AG04450 (cell line): ENCODE measurements around the gene CLHC1. TPM values are rescaled to one million over a fixed set of nuclear protein-coding genes. Genes with fewer than 3 reads are reported as not detected.

Source experiments
- CTCF ChIA-PET: fragments of 300-600, 350-600 bp; formaldehyde crosslinking; extraction: SDS; loops from one replicate; lab custom pipeline; 2022; ENCODE audit warnings: antibody characterized with exemption, inconsistent platforms; lab: Charles Lee
- POLR2A ChIA-PET: fragments of 350-600 bp; formaldehyde crosslinking; extraction: SDS; loops from one replicate; lab custom pipeline; 2021; ENCODE audit warnings: antibody characterized with exemption, inconsistent platforms; lab: Yijun Ruan, JAX
- DNase-seq: peaks from one replicate; pipeline ENCODE4 v3.0.0-alpha.2; 2011; ENCODE audit warnings: low read depth, low spot score
- H3K27ac ChIP-seq: one replicate; pipeline ENCODE4 v1.5.1; 2012; ENCODE audit warnings: low read depth, low read length, control low read depth
- H3K27me3 ChIP-seq: one replicate; pipeline ENCODE4 v1.6.0; 2012; ENCODE audit warnings: low read length; ENCODE audit not compliant: control insufficient read depth, insufficient read depth
- H3K4me3 ChIP-seq: 2 replicates; pipeline ENCODE4 v1.5.1; 2011; ENCODE audit warnings: mild to moderate bottlenecking, low read depth, low read length, control low read depth
- H3K9me3 ChIP-seq: 2 replicates; pipeline ENCODE4 v1.5.1; 2012; ENCODE audit warnings: low read length; ENCODE audit not compliant: control insufficient read depth, insufficient read depth
- polyA plus RNA-seq: library from polyadenylated mRNA; depleted of rRNA; stranded (reverse); fragments of >200 nt; gene quantifications from 2 replicates; pipeline ENCODE4 v1.2.3, GENCODE V29; 2011
- TF ChIP-seq, protein P1 (sequence below): IDR thresholded peaks from 2 replicates; pipeline ENCODE4 v1.5.1; 2011; ENCODE audit warnings: low read depth, low read length, control low read depth, inconsistent platforms

Gene CLHC1
- polyA plus RNA-seq, 1 experiment: 14.4 TPM

DNA sequence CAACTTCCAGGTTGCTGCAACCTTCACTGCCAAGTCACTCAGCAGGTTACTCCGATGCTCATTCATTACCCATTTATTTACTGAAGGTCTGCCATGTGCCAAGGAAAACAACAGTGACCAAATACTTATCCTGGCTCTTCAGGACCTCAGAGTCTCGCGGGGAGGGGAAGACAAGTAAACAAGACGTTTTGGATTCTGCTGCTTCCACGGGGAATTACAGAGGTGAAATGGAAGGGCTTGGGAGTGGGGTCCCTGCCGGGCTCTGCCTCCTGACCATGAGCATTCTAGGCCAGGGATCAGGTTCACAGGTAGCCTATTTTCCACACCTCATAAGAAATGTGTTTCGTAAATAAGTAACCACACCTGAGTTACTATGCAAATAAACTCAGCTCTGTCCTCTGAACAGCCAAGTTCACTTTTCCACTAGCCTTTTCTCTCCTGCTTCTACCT is 68.1 kb downstream of the CLHC1 start:
- H3K4me3 ChIP-seq: no peak overlapping the region
- ChIA-PET CTCF (interaction anchor here (1.2 to 2.1 kb wide), 2 partner anchors 116 to 264 kb away, joined by 4 to 7 read pairs; no protein-coding TSS in a partner anchor), POLR2A (interaction anchor here (9.0 kb wide), 1 partner anchor 114 kb away, joined by 79 read pairs; the partner anchor contains the start of gene RTN4)
- H3K27ac ChIP-seq: peak overlapping the region; percentile 77
- TF ChIP-seq, protein P1, sequence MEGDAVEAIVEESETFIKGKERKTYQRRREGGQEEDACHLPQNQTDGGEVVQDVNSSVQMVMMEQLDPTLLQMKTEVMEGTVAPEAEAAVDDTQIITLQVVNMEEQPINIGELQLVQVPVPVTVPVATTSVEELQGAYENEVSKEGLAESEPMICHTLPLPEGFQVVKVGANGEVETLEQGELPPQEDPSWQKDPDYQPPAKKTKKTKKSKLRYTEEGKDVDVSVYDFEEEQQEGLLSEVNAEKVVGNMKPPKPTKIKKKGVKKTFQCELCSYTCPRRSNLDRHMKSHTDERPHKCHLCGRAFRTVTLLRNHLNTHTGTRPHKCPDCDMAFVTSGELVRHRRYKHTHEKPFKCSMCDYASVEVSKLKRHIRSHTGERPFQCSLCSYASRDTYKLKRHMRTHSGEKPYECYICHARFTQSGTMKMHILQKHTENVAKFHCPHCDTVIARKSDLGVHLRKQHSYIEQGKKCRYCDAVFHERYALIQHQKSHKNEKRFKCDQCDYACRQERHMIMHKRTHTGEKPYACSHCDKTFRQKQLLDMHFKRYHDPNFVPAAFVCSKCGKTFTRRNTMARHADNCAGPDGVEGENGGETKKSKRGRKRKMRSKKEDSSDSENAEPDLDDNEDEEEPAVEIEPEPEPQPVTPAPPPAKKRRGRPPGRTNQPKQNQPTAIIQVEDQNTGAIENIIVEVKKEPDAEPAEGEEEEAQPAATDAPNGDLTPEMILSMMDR: no peak
- H3K9me3 ChIP-seq: no peaks in the 10 kb centered on the region
- no peak for DNase-seq
- H3K27me3 ChIP-seq: no peaks in the 10 kb centered on the region

GRCh38 chr2:55163274-55163721 is 68.8 kb downstream of the CLHC1 start:
- no peaks in the 10 kb centered on the region for H3K9me3 ChIP-seq
- TF ChIP-seq, protein P1: no peak
- ChIA-PET CTCF (interaction anchor here (1.4 to 2.2 kb wide), 2 partner anchors 12 to 115 kb away, joined by 4 to 9 read pairs; no protein-coding TSS in a partner anchor), POLR2A (interaction anchor here (0.9 to 9.0 kb wide), 4 partner anchors 29 to 114 kb away, joined by 3 to 79 read pairs (median 7); partner anchors contain the start of gene RTN4)
- no peaks in the 10 kb centered on the region for H3K27me3 ChIP-seq
- H3K27ac ChIP-seq: peak overlapping the region; percentile 77
- H3K4me3 ChIP-seq: no peak overlapping the region
- no peak for DNase-seq

GRCh38 chr2:55162284-55163006 is 69.6 kb downstream of the CLHC1 start:
- H3K27ac ChIP-seq: no peak overlapping the region
- CTCF ChIA-PET: interaction anchor here (1.4 to 2.2 kb wide), 2 partner anchors 11 to 114 kb away, joined by 4 to 9 read pairs; no protein-coding TSS in a partner anchor
- no peak overlapping the region for H3K4me3 ChIP-seq
- DNase-seq: no peak
- TF ChIP-seq, protein P1: no peak
- no peaks in the 10 kb centered on the region for H3K27me3 ChIP-seq
- H3K9me3 ChIP-seq: no peaks in the 10 kb centered on the region
- POLR2A ChIA-PET: interaction anchor here (0.9 to 9.0 kb wide), 4 partner anchors 28 to 113 kb away, joined by 3 to 79 read pairs (median 7); partner anchors contain the start of gene RTN4

- ChIA-PET CTCF (interaction anchor here (2.2 kb wide), 1 partner anchor 113 kb away, joined by 9 read pairs; no protein-coding TSS in a partner anchor), POLR2A (interaction anchor here (1.9 to 9.0 kb wide), 2 partner anchors 41 to 112 kb away, joined by 8 to 79 read pairs; partner anchors contain the start of gene RTN4)
- Histone ChIP-seq H3K4me3 (no peak overlapping the region), H3K27me3 (no peaks in the 10 kb centered on the region), H3K9me3 (no peaks in the 10 kb centered on the region), H3K27ac (no peak overlapping the region)
- TF ChIP-seq, protein P1: no peak
- no peak for DNase-seq
Observed at GRCh38 chr2:55161295-55162210, 70.5 kb downstream of the CLHC1 start.
